Measurements from ENCODE around the gene CCDC171.
A peak's percentile ranks its signal among the peaks of the same experiment; 100 is the strongest.
"Not testable (repeated sequence)": the region's sequence is repeated elsewhere in the genome, so short reads cannot be mapped to it uniquely, and the experiment has no call there.

The CCDC171 gene

GRCh38 chr9:15552636-15553527, at the start of gene CCDC171:
Gene CCDC171, plus strand, starts transcription at chr9:15553043. Its CDS starts 11,046 bp downstream, at chr9:15564089.
- DNase-seq = peak; percentile 99

- no peak for DNase-seq
Observed at GRCh38 chr9:15505921-15506320, 46.9 kb upstream of the CCDC171 start.

- peak; percentile 70 for DNase-seq
Observed at GRCh38 chr9:15509931-15510788, 42.7 kb upstream of the CCDC171 start.

- DNase-seq = peak; percentile 87
Observed at GRCh38 chr9:15510789-15511575, 41.9 kb upstream of the CCDC171 start, which contains the start of gene PSIP1. Gene PSIP1, minus strand, starts transcription at chr9:15510970. Its CDS starts 782 bp downstream, at chr9:15510188.

- no peak for DNase-seq
Observed at GRCh38 chr9:15512204-15512603, 40.6 kb upstream of the CCDC171 start.

GRCh38 chr9:15512889-15513288, 40.0 kb upstream of the CCDC171 start:
- DNase-seq = no peak

GRCh38 chr9:15513335-15513734, 39.5 kb upstream of the CCDC171 start:
- DNase-seq = peak; percentile 74

GRCh38 chr9:15519831-15520230, 33.0 kb upstream of the CCDC171 start:
- no peak for DNase-seq

- DNase-seq = no peak
Observed at GRCh38 chr9:15521254-15521653, 31.6 kb upstream of the CCDC171 start.

- DNase-seq = no peak
Observed at GRCh38 chr9:15522130-15522755, 30.6 kb upstream of the CCDC171 start.

- DNase-seq = no peak
Observed at GRCh38 chr9:15524845-15525455, 27.9 kb upstream of the CCDC171 start.

- DNase-seq = no peak
Observed at GRCh38 chr9:15525958-15526357, 26.9 kb upstream of the CCDC171 start.

- DNase-seq = not testable (repeated sequence)
Observed at GRCh38 chr9:15527035-15527434, 25.8 kb upstream of the CCDC171 start.

- DNase-seq = no peak
Observed at GRCh38 chr9:15529566-15530324, 23.1 kb upstream of the CCDC171 start.

- no peak for DNase-seq
Observed at GRCh38 chr9:15531380-15531779, 21.5 kb upstream of the CCDC171 start.

- no peak for DNase-seq
Observed at GRCh38 chr9:15541872-15542271, 11.0 kb upstream of the CCDC171 start.

GRCh38 chr9:15542624-15543023, 10.2 kb upstream of the CCDC171 start:
- no peak for DNase-seq

- no peak for DNase-seq
Observed at GRCh38 chr9:15543047-15543813, 9.6 kb upstream of the CCDC171 start.

GRCh38 chr9:15549611-15550010, 3.2 kb upstream of the CCDC171 start:
- no peak for DNase-seq

- no peak for DNase-seq
Observed at GRCh38 chr9:15553528-15553898, 670 bp downstream of the CCDC171 start.
